Measurements from ENCODE around the gene RNF103. TPM values are rescaled to one million over a fixed set of nuclear protein-coding genes. Genes with fewer than 3 reads are reported as not detected.

The RNF103 gene
- total RNA-seq, 1 donor from 2014 or later, result 21.0 TPM

GRCh38 chr2:86563650-86564061 lies 60.0 kb downstream of the RNF103 start:
- DNase-seq (no peak), ATAC-seq (no peak)
- H3K4me3 ChIP-seq, result peak overlapping the region; percentile 64
- intact Hi-C loops (cut with DNase I), result no loop called here
- H3K36me3 ChIP-seq, result no peaks in the 10 kb centered on the region
- peak overlapping the region; percentile 100 for H3K27ac ChIP-seq
- H3K4me1 ChIP-seq, result peaks cover 9% of the 10 kb centered on the region
- no peaks in the 10 kb centered on the region for H3K27me3 ChIP-seq
- TF ChIP-seq CTCF (IDR thresholded peaks at IDR 0.05), result no peak
- H3K9me3 ChIP-seq, result no peaks in the 10 kb centered on the region

GRCh38 chr2:86562922-86563649 lies 60.6 kb downstream of the RNF103 start, which contains the start of gene CHMP3:
CHMP3 (minus strand) TSS chr2:86563443; CDS start chr2:86563348, 95 bp downstream.
- Histone ChIP-seq H3K27me3 (no peaks in the 10 kb centered on the region), H3K4me1 (peaks cover 9% of the 10 kb centered on the region), H3K27ac (peak within 1 kb of the TSS; percentile 100), H3K4me3 (peak within 1 kb of the TSS; percentile 64), H3K36me3 (no peaks in the 10 kb centered on the region), H3K9me3 (no peaks in the 10 kb centered on the region)
- ATAC-seq (peak; percentile 97), DNase-seq (peak; percentile 99)
- intact Hi-C loops (cut with DNase I), result no loop called here
- no peak for TF ChIP-seq CTCF (IDR thresholded peaks at IDR 0.05)

GRCh38 chr2:86562485-86562921 lies 61.2 kb downstream of the RNF103 start:
- no peaks in the 10 kb centered on the region for H3K9me3 ChIP-seq
- H3K27ac ChIP-seq, result peak overlapping the region; percentile 100
- H3K4me1 ChIP-seq, result peaks cover 9% of the 10 kb centered on the region
- TF ChIP-seq CTCF (IDR thresholded peaks at IDR 0.05), result no peak
- intact Hi-C loops (cut with DNase I), result no loop called here
- DNase-seq (no peak), ATAC-seq (no peak)
- peak overlapping the region; percentile 64 for H3K4me3 ChIP-seq
- H3K36me3 ChIP-seq, result no peaks in the 10 kb centered on the region
- H3K27me3 ChIP-seq, result no peaks in the 10 kb centered on the region

- H3K9me3 ChIP-seq, result no peaks in the 10 kb centered on the region
- peaks cover 9% of the 10 kb centered on the region for H3K4me1 ChIP-seq
- no peaks in the 10 kb centered on the region for H3K27me3 ChIP-seq
- no peak for DNase-seq
- no peak for TF ChIP-seq CTCF (IDR thresholded peaks at IDR 0.05)
- no peak overlapping the region for H3K27ac ChIP-seq
- no peak overlapping the region for H3K4me3 ChIP-seq
- intact Hi-C loops (cut with DNase I), result no loop called here
- H3K36me3 ChIP-seq, result no peaks in the 10 kb centered on the region
- ATAC-seq, result no peak
Observed at GRCh38 chr2:86557836-86558235, 65.8 kb downstream of the RNF103 start.

GRCh38 chr2:86556508-86556907 lies 67.2 kb downstream of the RNF103 start:
- H3K4me1 ChIP-seq, result peaks cover 2% of the 10 kb centered on the region
- no peak for ATAC-seq
- H3K27ac ChIP-seq, result no peak overlapping the region
- H3K36me3 ChIP-seq, result no peaks in the 10 kb centered on the region
- no peaks in the 10 kb centered on the region for H3K9me3 ChIP-seq
- no peak for DNase-seq
- H3K27me3 ChIP-seq, result no peaks in the 10 kb centered on the region
- no peak for TF ChIP-seq CTCF (IDR thresholded peaks at IDR 0.05)
- H3K4me3 ChIP-seq, result no peak overlapping the region
- intact Hi-C loops (cut with DNase I), result no loop called here

Other genes with a start within 250 kb of the RNF103 start
- 49.1 TPM for gene KDM3A, start 182.5 kb downstream of the RNF103 start, total RNA-seq
- 159 TPM for gene CHMP3, start 60.4 kb downstream of the RNF103 start, total RNA-seq
- 28.5 TPM for gene RMND5A, start 96.4 kb upstream of the RNF103 start, total RNA-seq
- gene CD8A, start 167.0 kb upstream of the RNF103 start, total RNA-seq, result 7.4 TPM
- 2.1 TPM for gene CD8B, start 238.0 kb upstream of the RNF103 start, total RNA-seq

All from upper lobe of right lung (tissue), 1 donor.